H9 (cell line): Measurements from ENCODE around the gene MTX3. TPM values are rescaled to one million over a fixed set of nuclear protein-coding genes. Genes with fewer than 3 reads are reported as not detected.

Experiments
- DNase-seq: peaks from one replicate; pipeline ENCODE4 v3.0.0-alpha.2; 2017
- H2AFZ ChIP-seq: one replicate; pipeline ENCODE4 v1.6.1; 2013; ENCODE audit warnings: mild to moderate bottlenecking, low read length, control low read depth, moderate library complexity
- H2AK5ac ChIP-seq: 2 replicates; pipeline ENCODE4 v1.6.1; 2013; ENCODE audit warnings: low read length, control low read depth, mixed read lengths; ENCODE audit not compliant: insufficient read length
- H2BK120ac ChIP-seq: one replicate; pipeline ENCODE4 v1.6.1; 2013; ENCODE audit warnings: low read depth, mild to moderate bottlenecking, low read length, control low read depth, inconsistent platforms; ENCODE audit not compliant: poor library complexity, severe bottlenecking
- H2BK12ac ChIP-seq: 2 replicates; pipeline ENCODE4 v1.6.1; 2013; ENCODE audit warnings: low read length, control low read depth, mixed read lengths, low read depth; ENCODE audit not compliant: insufficient read length
- H2BK15ac ChIP-seq: 2 replicates; pipeline ENCODE4 v1.6.1; 2013; ENCODE audit warnings: low read depth, low read length, control low read depth
- H2BK20ac ChIP-seq: one replicate; pipeline ENCODE4 v1.6.1; 2013; ENCODE audit warnings: low read depth, mild to moderate bottlenecking, low read length, control low read depth, inconsistent platforms; ENCODE audit not compliant: poor library complexity, severe bottlenecking
- H2BK5ac ChIP-seq: 2 replicates; pipeline ENCODE4 v1.6.1; 2013; ENCODE audit warnings: low read length, control low read depth, mixed read lengths; ENCODE audit not compliant: insufficient read length
- H3K14ac ChIP-seq: 2 replicates; pipeline ENCODE4 v1.6.1; 2013; ENCODE audit warnings: low read length, control low read depth; ENCODE audit not compliant: insufficient read depth
- H3K18ac ChIP-seq: 2 replicates; pipeline ENCODE4 v1.6.1; 2013; ENCODE audit warnings: low read depth, mild to moderate bottlenecking, mixed read lengths, low read length, control low read depth; ENCODE audit not compliant: insufficient read length
- H3K23ac ChIP-seq: 2 replicates; pipeline ENCODE4 v1.6.1; 2013; ENCODE audit warnings: low read length, control low read depth, mixed read lengths, low read depth; ENCODE audit not compliant: insufficient read length
- H3K23me2 ChIP-seq: 2 replicates; pipeline ENCODE4 v1.6.1; 2013; ENCODE audit warnings: low read depth, mild to moderate bottlenecking, mixed read lengths, low read length, control low read depth; ENCODE audit not compliant: insufficient read length, poor library complexity, severe bottlenecking
- H3K27ac ChIP-seq: 2 replicates; pipeline ENCODE4 v1.5.1; 2013; ENCODE audit warnings: low read length, control low read depth, mixed read lengths, low read depth; ENCODE audit not compliant: insufficient read length
- H3K27me3 ChIP-seq: 2 replicates; pipeline ENCODE4 v1.6.1; 2013; ENCODE audit warnings: low read length, control low read depth, inconsistent platforms; ENCODE audit not compliant: insufficient read depth
- H3K4ac ChIP-seq: 2 replicates; pipeline ENCODE4 v1.6.1; 2013; ENCODE audit warnings: low read depth, mild to moderate bottlenecking, control low read depth, inconsistent platforms, low read length, moderate library complexity
- H3K4me1 ChIP-seq: 2 replicates; pipeline ENCODE4 v1.6.1; 2013; ENCODE audit warnings: low read length, control low read depth, inconsistent platforms; ENCODE audit not compliant: insufficient read depth
- H3K4me2 ChIP-seq: 2 replicates; pipeline ENCODE4 v1.6.1; 2013; ENCODE audit warnings: low read length, control low read depth, mixed read lengths; ENCODE audit not compliant: insufficient read length, insufficient read depth
- H3K56ac ChIP-seq: 2 replicates; pipeline ENCODE4 v1.6.1; 2013; ENCODE audit warnings: low read depth, mild to moderate bottlenecking, mixed read lengths, low read length, control low read depth; ENCODE audit not compliant: insufficient read length
- H3K79me1 ChIP-seq: 2 replicates; pipeline ENCODE4 v1.6.1; 2013; ENCODE audit warnings: low read depth, mild to moderate bottlenecking, moderate library complexity, low read length, control low read depth, inconsistent platforms; ENCODE audit not compliant: insufficient read depth, poor library complexity, severe bottlenecking
- H3K79me2 ChIP-seq: 2 replicates; pipeline ENCODE4 v1.6.1; 2013; ENCODE audit warnings: low read length, control low read depth, inconsistent platforms; ENCODE audit not compliant: insufficient read depth
- H3K9ac ChIP-seq: 2 replicates; pipeline ENCODE4 v1.6.1; 2013; ENCODE audit warnings: low read length, control low read depth, mixed read lengths; ENCODE audit not compliant: insufficient read length; ENCODE audit errors: extremely low read depth
- H3K9me3 ChIP-seq: one replicate; pipeline ENCODE4 v1.6.1; 2013; ENCODE audit warnings: low read depth, low read length, inconsistent platforms; ENCODE audit not compliant: control insufficient read depth
- H3T11ph ChIP-seq: one replicate; pipeline ENCODE4 v1.6.1; 2013; ENCODE audit warnings: mild to moderate bottlenecking, low read length, control low read depth, inconsistent platforms
- H4K20me1 ChIP-seq: one replicate; pipeline ENCODE4 v1.6.1; 2013; ENCODE audit not compliant: control insufficient read depth, insufficient read length, insufficient read depth
- H4K5ac ChIP-seq: 2 replicates; pipeline ENCODE4 v1.6.1; 2013; ENCODE audit warnings: low read depth, mild to moderate bottlenecking, mixed read lengths, low read length, control low read depth; ENCODE audit not compliant: insufficient read length
- H4K8ac ChIP-seq: replicated peaks from 2 replicates; pipeline ENCODE4 v1.6.1; 2013; ENCODE audit warnings: low read length, control low read depth, mixed read lengths, low read depth; ENCODE audit not compliant: insufficient read length
- H4K91ac ChIP-seq: 2 replicates; pipeline ENCODE4 v1.6.1; 2013; ENCODE audit warnings: low read depth, mild to moderate bottlenecking, moderate library complexity, mixed read lengths, low read length, control low read depth; ENCODE audit not compliant: insufficient read length
- H3K27ac Mint-ChIP-seq, 3 experiments: 2 replicates in 2 of 3; 3 replicates in 1 of 3; pipeline ENCODE4 v1.8.0; 2020 to 2021; ENCODE audit warnings: mixed read lengths in 3 of 3, mild to moderate bottlenecking in 1 of 3, moderate library complexity in 1 of 3
- H3K27me3 Mint-ChIP-seq: 2 replicates; pipeline ENCODE4 v1.8.0; 2021; ENCODE audit warnings: low read depth, mild to moderate bottlenecking, moderate library complexity, mixed read lengths
- H3K36me3 Mint-ChIP-seq, 3 experiments: 2 replicates in 2 of 3; 3 replicates in 1 of 3; pipeline ENCODE4 v1.8.0; 2020 to 2021; ENCODE audit warnings: low read depth in 3 of 3, mixed read lengths in 3 of 3; ENCODE audit not compliant: insufficient read depth in 1 of 3
- H3K4me1 Mint-ChIP-seq, 2 experiments: 2 replicates each; pipeline ENCODE4 v1.8.0; 2020; ENCODE audit warnings: mixed read lengths in 2 of 2
- H3K4me3 Mint-ChIP-seq, 2 experiments: 2 replicates in 1 of 2; 3 replicates in 1 of 2; pipeline ENCODE4 v1.8.0; 2020 to 2021; ENCODE audit warnings: mild to moderate bottlenecking in 2 of 2, mixed read lengths in 2 of 2, moderate library complexity in 1 of 2
- H3K9me3 Mint-ChIP-seq, 2 experiments: 2 replicates in 1 of 2; 3 replicates in 1 of 2; pipeline ENCODE4 v1.8.0; 2020; ENCODE audit warnings: mild to moderate bottlenecking in 2 of 2, mixed read lengths in 2 of 2, moderate library complexity in 1 of 2
- CTCF ChIP-seq: fragments of 200-600 bp; sonication (generic); conservative IDR thresholded peaks from 3 replicates; pipeline ENCODE4 v1.8.0; 2021; ENCODE audit warnings: antibody characterized with exemption, mild to moderate bottlenecking
- WGBS: extraction: QIAGEN DNeasy Blood & Tissue Kit; methylation state at CpG from one replicate; pipeline ENCODE4 v1.1.7; 2013; ENCODE audit warnings: missing lambda C conversion rate, low lambda C conversion rate, mixed read lengths; ENCODE audit not compliant: insufficient read length; ENCODE audit errors: extremely low coverage; 5-methylcytosine and 5-hydroxymethylcytosine counted together
- total RNA-seq: library from RNA; stranded (reverse); gene quantifications from 2 replicates; pipeline ENCODE4 v1.2.1, GENCODE V29; 2021

Gene MTX3
- total RNA-seq, 1 experiment from 2014 or later, result 24.1 TPM

GRCh38 chr5:79976759-79977515 is 14.1 kb downstream of the MTX3 start:
- DNase-seq, result no peak
- H4K20me1 ChIP-seq, result no peaks in the 10 kb centered on the region
- no peak overlapping the region for H3T11ph ChIP-seq
- H2BK5ac ChIP-seq, result no peak overlapping the region
- peaks cover 3% of the 10 kb centered on the region; the same call in 1 of the 2 replicates for H3K4me1 ChIP-seq
- no peak overlapping the region for H3K14ac ChIP-seq
- H2BK20ac ChIP-seq, result no peak overlapping the region
- no peak overlapping the region for H2AK5ac ChIP-seq
- no peaks in the 10 kb centered on the region for H3K79me2 ChIP-seq
- no peaks in the 10 kb centered on the region for H3K79me1 ChIP-seq
- H4K8ac ChIP-seq, result no peak overlapping the region
- H2BK120ac ChIP-seq, result no peak overlapping the region
- H4K91ac ChIP-seq, result no peak overlapping the region
- H3K36me3 Mint-ChIP-seq, result peaks cover 8 to 44% (median 40%) of the 10 kb centered on the region in 3 experiments; a peak in 5 of 7 replicates
- H3K56ac ChIP-seq, result no peak overlapping the region
- H3K4me2 ChIP-seq, result no peak overlapping the region
- no peaks in the 10 kb centered on the region for H3K27me3 ChIP-seq
- no CpG with 5 or more reads among the region's 7 CpGs for WGBS
- H4K5ac ChIP-seq, result no peak overlapping the region
- no peaks in the 10 kb centered on the region for H3K27me3 Mint-ChIP-seq
- H3K4me3 Mint-ChIP-seq, result no peak overlapping the region
- no peaks in the 10 kb centered on the region for H3K9me3 ChIP-seq
- no peak overlapping the region for H3K27ac ChIP-seq
- no peak overlapping the region for H3K4ac ChIP-seq
- no peak overlapping the region for H2AFZ ChIP-seq
- H2BK15ac ChIP-seq, result no peak overlapping the region
- no peak for TF ChIP-seq CTCF
- H3K9me3 Mint-ChIP-seq, result no peaks in the 10 kb centered on the region
- H2BK12ac ChIP-seq, result no peak overlapping the region
- H3K18ac ChIP-seq, result no peak overlapping the region
- H3K4me1 Mint-ChIP-seq, result peaks cover 0 to 14% of the 10 kb centered on the region in 2 experiments; a peak in 3 of 4 replicates
- no peak overlapping the region for H3K27ac Mint-ChIP-seq
- no peak overlapping the region for H3K9ac ChIP-seq
- H3K23me2 ChIP-seq, result no peaks in the 10 kb centered on the region
- no peak overlapping the region for H3K23ac ChIP-seq
